SU-DHL-6 (cell line): Measurements from ENCODE around the gene KIAA0825.

Experiments
- EZH2phosphoT487 ChIP-seq: fragments of 200-600 bp; sonication (generic), shearing (Covaris generic); conservative IDR thresholded peaks from 2 replicates; pipeline ENCODE4 v1.6.1; 2018; ENCODE audit warnings: mild to moderate bottlenecking, antibody characterized with exemption, low read length, moderate library complexity, mixed read lengths
- TF ChIP-seq, protein P1 (sequence below): fragments of 200-600 bp; sonication (generic); IDR thresholded peaks from one replicate; pipeline ENCODE4 v1.5.1; 2017; ENCODE audit warnings: antibody characterized with exemption, mild to moderate bottlenecking, low read length, moderate library complexity; ENCODE audit not compliant: insufficient read depth, poor library complexity, severe bottlenecking

DNA sequence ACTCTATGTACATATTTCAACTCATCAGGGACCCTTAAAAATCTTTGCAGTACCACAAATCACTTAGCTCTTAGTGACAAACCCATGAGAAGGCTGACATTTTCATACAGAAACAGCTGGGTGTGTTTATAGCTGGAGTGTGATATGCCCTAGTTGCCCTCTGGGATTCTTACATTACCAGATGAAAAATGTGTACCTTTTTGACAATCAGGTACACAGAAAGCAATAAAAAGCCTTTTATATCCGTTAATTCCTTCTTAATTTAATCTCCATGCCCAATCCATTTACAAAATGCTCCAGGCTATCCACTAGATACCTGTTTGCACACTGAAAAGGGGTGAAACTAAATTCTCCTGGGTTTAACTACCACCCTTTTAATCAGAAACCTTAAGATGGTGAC lies 222.9 kb downstream of the KIAA0825 start:
- TF ChIP-seq, protein P1, sequence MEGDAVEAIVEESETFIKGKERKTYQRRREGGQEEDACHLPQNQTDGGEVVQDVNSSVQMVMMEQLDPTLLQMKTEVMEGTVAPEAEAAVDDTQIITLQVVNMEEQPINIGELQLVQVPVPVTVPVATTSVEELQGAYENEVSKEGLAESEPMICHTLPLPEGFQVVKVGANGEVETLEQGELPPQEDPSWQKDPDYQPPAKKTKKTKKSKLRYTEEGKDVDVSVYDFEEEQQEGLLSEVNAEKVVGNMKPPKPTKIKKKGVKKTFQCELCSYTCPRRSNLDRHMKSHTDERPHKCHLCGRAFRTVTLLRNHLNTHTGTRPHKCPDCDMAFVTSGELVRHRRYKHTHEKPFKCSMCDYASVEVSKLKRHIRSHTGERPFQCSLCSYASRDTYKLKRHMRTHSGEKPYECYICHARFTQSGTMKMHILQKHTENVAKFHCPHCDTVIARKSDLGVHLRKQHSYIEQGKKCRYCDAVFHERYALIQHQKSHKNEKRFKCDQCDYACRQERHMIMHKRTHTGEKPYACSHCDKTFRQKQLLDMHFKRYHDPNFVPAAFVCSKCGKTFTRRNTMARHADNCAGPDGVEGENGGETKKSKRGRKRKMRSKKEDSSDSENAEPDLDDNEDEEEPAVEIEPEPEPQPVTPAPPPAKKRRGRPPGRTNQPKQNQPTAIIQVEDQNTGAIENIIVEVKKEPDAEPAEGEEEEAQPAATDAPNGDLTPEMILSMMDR, result no peak
- no peak for TF ChIP-seq EZH2phosphoT487
